HG03565 (cell line): ENCODE measurements around the gene PLEKHN1.

Experiments used
- ATAC-seq: cut with Tn5 transposase; IDR thresholded peaks from one replicate; pipeline ENCODE4 v1.9.1; 2021; ENCODE audit warnings: mild to moderate bottlenecking, moderate library complexity; ENCODE audit not compliant: unreplicated experiment

Gene PLEKHN1

GRCh38 chr1:929712-930632 lies 36.3 kb upstream of the PLEKHN1 start:
- ATAC-seq: no peak

GRCh38 chr1:930633-931138 lies 35.6 kb upstream of the PLEKHN1 start:
- no peak for ATAC-seq

GRCh38 chr1:931380-932172 lies 34.7 kb upstream of the PLEKHN1 start:
- no peak for ATAC-seq

GRCh38 chr1:932173-932510 lies 34.1 kb upstream of the PLEKHN1 start:
- no peak for ATAC-seq

GRCh38 chr1:932776-933602 lies 33.3 kb upstream of the PLEKHN1 start:
- ATAC-seq: no peak

- no peak for ATAC-seq
Observed at GRCh38 chr1:933603-933940, 32.7 kb upstream of the PLEKHN1 start.

- ATAC-seq: no peak
Observed at GRCh38 chr1:934991-935750, 31.1 kb upstream of the PLEKHN1 start.

GRCh38 chr1:935751-936231 lies 30.5 kb upstream of the PLEKHN1 start:
- no peak for ATAC-seq

GRCh38 chr1:936348-937264 lies 29.7 kb upstream of the PLEKHN1 start:
- no peak for ATAC-seq

GRCh38 chr1:937521-937920 lies 28.8 kb upstream of the PLEKHN1 start:
- ATAC-seq: no peak

- ATAC-seq: no peak
Observed at GRCh38 chr1:938088-938683, 28.1 kb upstream of the PLEKHN1 start.

GRCh38 chr1:938711-939489 lies 27.4 kb upstream of the PLEKHN1 start:
- ATAC-seq: no peak

GRCh38 chr1:939511-940106 lies 26.7 kb upstream of the PLEKHN1 start:
- no peak for ATAC-seq

- ATAC-seq: no peak
Observed at GRCh38 chr1:940107-941014, 25.9 kb upstream of the PLEKHN1 start.

- ATAC-seq: no peak
Observed at GRCh38 chr1:941015-941587, 25.2 kb upstream of the PLEKHN1 start.
